K562 (cell line): ENCODE measurements around the gene RNPEP. TPM values are rescaled to one million over a fixed set of nuclear protein-coding genes. Genes with fewer than 3 reads are reported as not detected.

Source experiments
- CHD2 ChIP-seq: IDR thresholded peaks from 2 replicates; pipeline ENCODE4 v1.6.1; 2011; ENCODE audit warnings: low read depth, low read length
- COPS2 ChIP-seq: fragments of 450-650 bp; conservative IDR thresholded peaks from 2 replicates; pipeline ENCODE4 v1.6.1; 2016; ENCODE audit warnings: mild to moderate bottlenecking, moderate library complexity
- FOXP1 ChIP-seq: sonication (generic); formaldehyde crosslinking; IDR thresholded peaks from 2 replicates; pipeline ENCODE4 v1.8.0; 2022; ENCODE audit warnings: mild to moderate bottlenecking, missing genetic modification reagents
- JUND ChIP-seq, 2 experiments: IDR thresholded peaks; 2 replicates in 1 of 2; 3 replicates in 1 of 2; pipeline ENCODE4 v1.6.1; 2011; ENCODE audit warnings: borderline replicate concordance in 2 of 2, low read depth in 2 of 2, low read length in 2 of 2, improper control_type of control experiment in 1 of 2, missing biosample characterization in 1 of 2, missing genetic modification characterization in 1 of 2, missing genetic modification reagents in 1 of 2
- KLF1 ChIP-seq: fragments of 450-650 bp; IDR thresholded peaks from 2 replicates; pipeline ENCODE4 v1.6.1; 2016; ENCODE audit warnings: missing genetic modification characterization, missing compliant biosample characterization
- MAFF ChIP-seq: IDR thresholded peaks from 2 replicates; pipeline ENCODE4 v1.6.1; 2012; ENCODE audit warnings: low read length, improper control_type of control experiment
- NFRKB ChIP-seq: fragments of 450-650 bp; IDR thresholded peaks from 2 replicates; pipeline ENCODE4 v1.6.1; 2016; ENCODE audit warnings: low read depth
- NRF1 ChIP-seq, 2 experiments: fragments of 450-650 bp; IDR thresholded peaks in 1 of 2; conservative IDR thresholded peaks in 1 of 2; 2 replicates each; pipeline ENCODE4 v1.6.1; 2014; ENCODE audit warnings: mild to moderate bottlenecking in 2 of 2
- PHB2 ChIP-seq: fragments of 450-650 bp; IDR thresholded peaks from 2 replicates; pipeline ENCODE4 v1.6.1; 2017; ENCODE audit warnings: low read depth
- RAD21 ChIP-seq, 2 experiments: fragments of 250-450 bp in 1 of 2; fragments of 450-650 bp in 1 of 2; sonication (Bioruptor Pico) in 1 of 2; formaldehyde crosslinking in 1 of 2; IDR thresholded peaks in 1 of 2; conservative IDR thresholded peaks in 1 of 2; 2 replicates each; pipeline versions ENCODE4 v1.4.0 to v1.8.0; 2020 to 2022; ENCODE audit warnings: mild to moderate bottlenecking in 2 of 2, moderate library complexity in 1 of 2
- RBM15 ChIP-seq: fragments of 200-400 bp; formaldehyde crosslinking; IDR thresholded peaks from 2 replicates; pipeline ENCODE4 v1.6.1; 2018; ENCODE audit warnings: mild to moderate bottlenecking, low read length, moderate library complexity; ENCODE audit not compliant: insufficient read depth
- SRSF3 ChIP-seq: fragments of 200-400 bp; formaldehyde crosslinking; IDR thresholded peaks from 2 replicates; pipeline ENCODE4 v1.6.1; 2016; ENCODE audit warnings: mild to moderate bottlenecking, low read length, moderate library complexity; ENCODE audit not compliant: insufficient read depth
- ZNF121 ChIP-seq: sonication (generic); formaldehyde crosslinking; conservative IDR thresholded peaks from 2 replicates; pipeline ENCODE4 v1.8.0; 2022; ENCODE audit warnings: missing genetic modification reagents
- ZNF384 ChIP-seq: IDR thresholded peaks from 2 replicates; pipeline ENCODE4 v1.6.1; 2012; ENCODE audit warnings: low read depth, low read length, improper control_type of control experiment
- polyA plus RNA-seq, 8 experiments: library from polyadenylated mRNA; depleted of rRNA in 4 of 8; stranded (reverse) in 5 of 8; unstranded in 3 of 8; fragments of >200 nt; fragmentation: Nextera tagmentation in 2 of 8; fragmentation: Illumina TruSeq in 1 of 8; extraction: Ambion mirVana in 2 of 8; extraction: Trizol in 1 of 8; gene quantifications; 2 replicates each; pipeline versions ENCODE4 v1.2.1 to v1.2.3, GENCODE V29; 2011 to 2014; ENCODE audit warnings: inconsistent platforms in 1 of 8, missing spikeins in 1 of 8
- total RNA-seq, 7 experiments: library from RNA; depleted of rRNA in 6 of 7; stranded (reverse); fragments of >200 nt in 6 of 7; fragmentation: Illumina TruSeq in 2 of 7; extraction: Trizol in 2 of 7; gene quantifications; 2 replicates each; pipeline versions ENCODE4 v1.2.1 to v1.2.3, GENCODE V29; 2011 to 2021; ENCODE audit warnings: low replicate concordance in 1 of 7
- TF ChIP-seq, protein P1 (sequence below): fragments of 450-650 bp; formaldehyde crosslinking; IDR thresholded peaks from 2 replicates; pipeline ENCODE4 v1.4.0; 2020; ENCODE audit warnings: mild to moderate bottlenecking, moderate library complexity
- TF ChIP-seq, protein P2 (sequence below): sonication (generic); formaldehyde crosslinking; IDR thresholded peaks from 2 replicates; pipeline ENCODE4 v1.8.0; 2022; ENCODE audit warnings: mild to moderate bottlenecking, missing genetic modification reagents
- TF ChIP-seq, protein P3 (sequence below): fragments of 450-650 bp; formaldehyde crosslinking; conservative IDR thresholded peaks from 2 replicates; pipeline ENCODE4 v1.4.0; 2022; ENCODE audit warnings: mild to moderate bottlenecking, missing genetic modification characterization
- TF ChIP-seq, protein P4 (sequence below): fragments of 200-800 bp; sonication (Bioruptor generic); IDR thresholded peaks from 2 replicates; pipeline ENCODE4 v1.6.1; 2016; ENCODE audit warnings: missing genetic modification characterization, missing compliant biosample characterization

The RNPEP gene
- total and polyA plus RNA-seq, 9 of the 15 experiments (the other 6 are each of a cell fraction or from before 2014, with no cell fraction given): 27.5 to 131 (median 63.4) TPM

DNA sequence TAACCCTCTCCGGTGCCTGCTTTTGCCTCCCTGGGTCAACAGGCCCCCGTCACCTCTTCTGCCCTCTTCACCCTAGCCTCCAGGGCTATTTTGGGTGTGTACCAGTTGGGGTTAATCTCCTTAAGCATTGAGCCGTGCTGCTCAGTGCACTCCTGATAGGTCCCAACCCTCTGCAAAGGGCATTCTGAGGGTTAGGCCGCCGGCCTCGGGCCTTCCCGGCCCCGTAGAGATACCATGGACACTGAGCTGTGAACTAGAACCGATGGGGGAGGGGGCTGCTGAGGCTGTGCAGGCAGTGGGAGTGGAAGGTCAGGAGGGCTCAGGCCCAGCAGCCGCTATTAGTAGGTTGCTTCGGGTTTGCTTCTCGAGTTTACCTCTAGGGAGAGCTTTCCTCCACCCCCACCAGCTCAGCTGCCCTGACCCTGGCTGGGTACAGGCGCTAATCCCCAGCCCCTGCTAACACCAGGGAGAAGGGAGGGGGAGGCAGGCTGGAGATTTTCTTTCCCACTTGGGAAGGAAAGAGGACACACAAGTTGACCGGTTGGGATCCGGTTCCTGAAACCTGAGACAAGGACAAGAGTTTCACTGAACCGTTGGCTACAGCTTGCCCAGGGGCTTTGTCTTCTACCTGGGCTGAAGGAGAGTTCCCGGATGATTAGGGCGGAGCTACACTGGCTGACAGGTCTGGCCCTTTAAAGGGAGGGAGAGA is 40.9 kb upstream of the RNPEP start (continued):
- TF ChIP-seq, protein P1, sequence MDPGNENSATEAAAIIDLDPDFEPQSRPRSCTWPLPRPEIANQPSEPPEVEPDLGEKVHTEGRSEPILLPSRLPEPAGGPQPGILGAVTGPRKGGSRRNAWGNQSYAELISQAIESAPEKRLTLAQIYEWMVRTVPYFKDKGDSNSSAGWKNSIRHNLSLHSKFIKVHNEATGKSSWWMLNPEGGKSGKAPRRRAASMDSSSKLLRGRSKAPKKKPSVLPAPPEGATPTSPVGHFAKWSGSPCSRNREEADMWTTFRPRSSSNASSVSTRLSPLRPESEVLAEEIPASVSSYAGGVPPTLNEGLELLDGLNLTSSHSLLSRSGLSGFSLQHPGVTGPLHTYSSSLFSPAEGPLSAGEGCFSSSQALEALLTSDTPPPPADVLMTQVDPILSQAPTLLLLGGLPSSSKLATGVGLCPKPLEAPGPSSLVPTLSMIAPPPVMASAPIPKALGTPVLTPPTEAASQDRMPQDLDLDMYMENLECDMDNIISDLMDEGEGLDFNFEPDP (CRISPR knock-in tag): no peak
- TF ChIP-seq JUND (IDR thresholded peaks at IDR 0.05; ENCODE audit: borderline replicate concordance, low read depth, low read length): no peak
- no peak for TF ChIP-seq JUND (tag; IDR thresholded peaks at IDR 0.05; ENCODE audit: borderline replicate concordance, low read depth, low read length)
- no peak for TF ChIP-seq KLF1
- no peak for TF ChIP-seq COPS2
- TF ChIP-seq RBM15: no peak
- TF ChIP-seq MAFF: no peak
- TF ChIP-seq ZNF384: no peak
- peak; percentile 85 for TF ChIP-seq NFRKB
- TF ChIP-seq, protein P2, sequence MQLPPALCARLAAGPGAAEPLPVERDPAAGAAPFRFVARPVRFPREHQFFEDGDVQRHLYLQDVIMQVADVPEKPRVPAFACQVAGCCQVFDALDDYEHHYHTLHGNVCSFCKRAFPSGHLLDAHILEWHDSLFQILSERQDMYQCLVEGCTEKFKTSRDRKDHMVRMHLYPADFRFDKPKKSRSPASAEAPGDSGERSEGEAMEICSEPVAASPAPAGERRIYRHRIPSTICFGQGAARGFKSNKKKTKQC: no peak
- TF ChIP-seq CHD2: no peak; the same call in 1 of the 2 replicates
- TF ChIP-seq, protein P3, sequence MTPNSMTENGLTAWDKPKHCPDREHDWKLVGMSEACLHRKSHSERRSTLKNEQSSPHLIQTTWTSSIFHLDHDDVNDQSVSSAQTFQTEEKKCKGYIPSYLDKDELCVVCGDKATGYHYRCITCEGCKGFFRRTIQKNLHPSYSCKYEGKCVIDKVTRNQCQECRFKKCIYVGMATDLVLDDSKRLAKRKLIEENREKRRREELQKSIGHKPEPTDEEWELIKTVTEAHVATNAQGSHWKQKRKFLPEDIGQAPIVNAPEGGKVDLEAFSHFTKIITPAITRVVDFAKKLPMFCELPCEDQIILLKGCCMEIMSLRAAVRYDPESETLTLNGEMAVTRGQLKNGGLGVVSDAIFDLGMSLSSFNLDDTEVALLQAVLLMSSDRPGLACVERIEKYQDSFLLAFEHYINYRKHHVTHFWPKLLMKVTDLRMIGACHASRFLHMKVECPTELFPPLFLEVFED (CRISPR knock-in tag): no peak
- 0 out of 2 replicates have a peak, but pooled peaks have one; percentile 6 for TF ChIP-seq FOXP1 (CRISPR knock-in tag)
- TF ChIP-seq ZNF121 (CRISPR knock-in tag): no peak
- TF ChIP-seq PHB2: no peak
- TF ChIP-seq, protein P4, sequence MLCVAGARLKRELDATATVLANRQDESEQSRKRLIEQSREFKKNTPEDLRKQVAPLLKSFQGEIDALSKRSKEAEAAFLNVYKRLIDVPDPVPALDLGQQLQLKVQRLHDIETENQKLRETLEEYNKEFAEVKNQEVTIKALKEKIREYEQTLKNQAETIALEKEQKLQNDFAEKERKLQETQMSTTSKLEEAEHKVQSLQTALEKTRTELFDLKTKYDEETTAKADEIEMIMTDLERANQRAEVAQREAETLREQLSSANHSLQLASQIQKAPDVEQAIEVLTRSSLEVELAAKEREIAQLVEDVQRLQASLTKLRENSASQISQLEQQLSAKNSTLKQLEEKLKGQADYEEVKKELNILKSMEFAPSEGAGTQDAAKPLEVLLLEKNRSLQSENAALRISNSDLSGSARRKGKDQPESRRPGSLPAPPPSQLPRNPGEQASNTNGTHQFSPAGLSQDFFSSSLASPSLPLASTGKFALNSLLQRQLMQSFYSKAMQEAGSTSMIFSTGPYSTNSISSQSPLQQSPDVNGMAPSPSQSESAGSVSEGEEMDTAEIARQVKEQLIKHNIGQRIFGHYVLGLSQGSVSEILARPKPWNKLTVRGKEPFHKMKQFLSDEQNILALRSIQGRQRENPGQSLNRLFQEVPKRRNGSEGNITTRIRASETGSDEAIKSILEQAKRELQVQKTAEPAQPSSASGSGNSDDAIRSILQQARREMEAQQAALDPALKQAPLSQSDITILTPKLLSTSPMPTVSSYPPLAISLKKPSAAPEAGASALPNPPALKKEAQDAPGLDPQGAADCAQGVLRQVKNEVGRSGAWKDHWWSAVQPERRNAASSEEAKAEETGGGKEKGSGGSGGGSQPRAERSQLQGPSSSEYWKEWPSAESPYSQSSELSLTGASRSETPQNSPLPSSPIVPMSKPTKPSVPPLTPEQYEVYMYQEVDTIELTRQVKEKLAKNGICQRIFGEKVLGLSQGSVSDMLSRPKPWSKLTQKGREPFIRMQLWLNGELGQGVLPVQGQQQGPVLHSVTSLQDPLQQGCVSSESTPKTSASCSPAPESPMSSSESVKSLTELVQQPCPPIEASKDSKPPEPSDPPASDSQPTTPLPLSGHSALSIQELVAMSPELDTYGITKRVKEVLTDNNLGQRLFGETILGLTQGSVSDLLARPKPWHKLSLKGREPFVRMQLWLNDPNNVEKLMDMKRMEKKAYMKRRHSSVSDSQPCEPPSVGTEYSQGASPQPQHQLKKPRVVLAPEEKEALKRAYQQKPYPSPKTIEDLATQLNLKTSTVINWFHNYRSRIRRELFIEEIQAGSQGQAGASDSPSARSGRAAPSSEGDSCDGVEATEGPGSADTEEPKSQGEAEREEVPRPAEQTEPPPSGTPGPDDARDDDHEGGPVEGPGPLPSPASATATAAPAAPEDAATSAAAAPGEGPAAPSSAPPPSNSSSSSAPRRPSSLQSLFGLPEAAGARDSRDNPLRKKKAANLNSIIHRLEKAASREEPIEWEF (CRISPR knock-in tag): no peak
- peak; percentile 60 to 68 for TF ChIP-seq NRF1 (conservative IDR thresholded peaks at IDR 0.05 in 1 of 2, IDR thresholded peaks at IDR 0.05 in 1 of 2)
- TF ChIP-seq RAD21 (CRISPR knock-in tag; conservative IDR thresholded peaks at IDR 0.05 in 1 of 2, IDR thresholded peaks at IDR 0.05 in 1 of 2): peak in 1 of 2 experiments; percentile 22; a peak in 2 of 4 replicates
- no peak for TF ChIP-seq SRSF3
